DMS 273 treated with DMSO at 0.1 percent for 48 hours (cell line): ENCODE data around the gene NBPF6.
"Not testable (repeated sequence)": the region's sequence is repeated elsewhere in the genome, so short reads cannot be mapped to it uniquely, and the experiment has no call there.

ENCODE experiments used
- DNase-seq: peaks from one replicate; lab custom pipeline; 2025; lab: John Stamatoyannopoulos, UW

NBPF6 gene

DNA sequence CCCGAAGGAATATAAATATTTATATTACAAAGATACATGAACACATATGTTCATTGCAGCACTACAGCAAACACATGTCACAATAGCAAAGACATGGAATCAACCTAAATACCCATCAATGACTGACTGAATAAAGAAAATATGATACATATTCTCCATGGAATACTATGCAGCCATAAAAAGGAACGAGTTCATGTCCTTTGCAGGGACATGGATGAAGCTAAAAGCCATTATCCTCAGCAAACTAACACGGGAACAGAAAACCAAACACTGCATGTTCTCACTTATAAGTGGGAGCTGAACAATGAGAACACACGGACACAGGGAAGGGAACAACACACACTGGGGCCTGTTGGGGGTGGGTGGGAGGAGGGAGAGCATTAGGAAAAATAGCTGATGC lies 46.7 kb downstream of the NBPF6 start:
- not testable (repeated sequence) for DNase-seq

DNA sequence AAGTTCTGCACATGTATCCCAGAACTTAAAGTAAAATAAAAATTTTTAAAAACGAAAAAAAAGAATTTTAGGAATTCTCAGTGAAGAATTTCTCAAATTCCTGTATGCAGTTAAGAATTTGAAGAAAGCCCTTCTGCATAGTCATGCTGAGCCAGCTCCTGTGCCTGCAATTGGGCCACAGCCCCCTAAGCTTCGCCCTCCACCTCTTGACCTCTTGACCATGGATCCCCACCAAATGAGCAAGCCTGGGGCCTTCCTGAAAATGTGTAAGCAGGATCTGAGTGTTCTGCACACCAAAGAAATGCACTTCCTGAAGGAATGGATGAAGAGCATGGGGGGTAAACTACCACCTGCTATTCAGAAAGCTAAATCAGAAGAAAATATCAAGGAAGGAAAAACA lies 52.0 kb downstream of the NBPF6 start:
- DNase-seq = no peak

DNA sequence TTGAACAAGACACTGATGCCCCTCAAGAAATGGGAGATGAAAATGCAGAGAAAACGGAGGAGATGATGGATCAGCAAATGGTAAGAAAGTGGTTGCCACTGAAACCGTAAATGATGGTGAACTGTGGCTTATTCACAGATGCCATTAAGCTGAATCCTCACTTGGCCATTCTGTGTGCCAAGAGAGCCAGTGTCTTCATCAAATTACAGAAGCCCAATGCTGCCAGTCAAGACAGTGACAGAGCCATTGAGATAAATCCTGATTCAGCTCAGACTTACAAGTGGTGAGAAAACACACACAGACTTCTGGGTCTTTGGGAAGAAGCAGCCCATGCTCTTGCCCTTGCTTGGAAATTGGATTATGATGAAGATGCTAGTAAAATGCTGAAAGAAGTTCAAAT lies 52.5 kb downstream of the NBPF6 start:
- DNase-seq = no peak

DNA sequence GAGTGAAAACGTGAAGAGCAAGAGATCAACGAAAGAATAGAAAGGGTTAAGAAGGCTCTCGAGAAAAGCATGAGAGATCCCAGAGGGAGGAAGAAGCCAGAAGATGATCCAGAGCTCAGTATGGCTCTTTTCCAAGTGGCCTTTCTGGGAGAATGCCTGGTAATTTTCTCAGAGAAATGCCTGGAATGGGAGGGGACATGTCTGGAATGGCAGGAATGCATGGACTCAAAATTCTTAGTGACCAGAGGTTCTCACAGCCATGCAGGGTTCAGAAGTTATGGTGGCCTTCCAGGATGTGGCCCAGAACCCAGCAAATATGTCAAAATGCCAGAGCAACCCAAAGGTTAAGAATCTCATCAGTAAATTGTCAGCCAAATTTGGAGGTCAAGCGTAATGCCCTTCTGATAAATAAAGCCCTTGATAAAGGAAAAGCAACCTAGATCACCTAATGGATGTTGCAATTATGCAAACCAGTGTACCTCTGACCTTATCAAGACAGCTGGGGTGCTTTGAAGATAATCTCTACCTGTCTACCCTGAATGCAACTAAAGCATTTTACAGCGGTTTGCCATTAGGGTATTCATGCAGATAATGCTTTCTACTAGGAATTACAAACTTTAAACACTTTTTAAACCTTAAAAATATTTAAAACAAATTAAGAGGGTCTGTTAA lies 53.1 kb downstream of the NBPF6 start:
- DNase-seq = no peak

DNA sequence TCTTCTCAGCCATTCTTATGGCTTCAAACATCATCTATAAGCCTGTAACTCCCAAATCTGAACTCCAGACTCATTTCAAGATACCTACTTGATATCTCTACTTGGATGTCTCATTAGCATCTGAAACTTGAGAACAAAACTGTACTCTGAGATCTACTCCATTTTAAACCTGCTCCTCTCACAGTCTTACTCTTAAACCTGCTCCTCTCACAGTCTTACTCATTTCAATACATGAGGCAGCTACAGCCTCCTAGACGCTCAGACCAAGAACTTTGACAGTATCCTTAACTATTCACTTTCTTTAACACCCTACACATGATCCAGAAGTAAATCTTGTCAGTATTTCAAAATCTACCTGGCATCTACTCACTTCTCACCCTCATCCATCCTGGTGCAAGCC lies 54.3 kb downstream of the NBPF6 start:
- DNase-seq = no peak

DNA sequence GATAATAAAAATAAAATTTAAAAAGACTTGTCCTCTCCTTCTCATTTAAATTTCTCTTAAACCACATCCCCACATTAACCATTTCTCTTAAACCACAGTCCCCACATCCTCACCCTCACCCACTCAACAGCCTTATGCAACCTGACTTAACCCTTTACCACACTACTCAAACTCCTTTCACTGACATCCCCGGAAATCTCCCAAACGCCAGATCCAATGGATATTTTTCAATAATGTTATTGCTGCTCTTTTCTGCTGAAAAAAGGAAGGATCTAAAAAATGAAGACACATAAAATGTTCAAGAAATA lies 55.6 kb downstream of the NBPF6 start:
- DNase-seq = no peak

DNA sequence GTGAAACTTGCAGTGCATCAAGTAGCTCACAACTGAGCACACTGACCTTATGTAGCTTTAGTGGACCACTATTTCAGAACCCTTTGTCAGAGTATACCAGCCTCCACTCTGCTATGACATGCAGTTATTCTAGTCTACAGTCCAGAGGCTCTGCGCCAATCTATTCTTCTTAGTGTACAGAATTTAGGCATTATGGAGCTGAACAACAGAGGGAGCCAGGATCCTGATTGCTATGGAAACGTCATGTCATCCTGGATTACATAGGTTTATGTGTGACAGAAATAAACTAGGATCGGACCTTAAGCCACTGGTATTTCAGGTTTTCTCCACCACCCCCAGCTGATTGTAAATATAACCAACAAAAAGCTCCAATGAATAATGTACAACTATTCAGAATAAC lies 61.6 kb downstream of the NBPF6 start:
- DNase-seq = no peak

DNA sequence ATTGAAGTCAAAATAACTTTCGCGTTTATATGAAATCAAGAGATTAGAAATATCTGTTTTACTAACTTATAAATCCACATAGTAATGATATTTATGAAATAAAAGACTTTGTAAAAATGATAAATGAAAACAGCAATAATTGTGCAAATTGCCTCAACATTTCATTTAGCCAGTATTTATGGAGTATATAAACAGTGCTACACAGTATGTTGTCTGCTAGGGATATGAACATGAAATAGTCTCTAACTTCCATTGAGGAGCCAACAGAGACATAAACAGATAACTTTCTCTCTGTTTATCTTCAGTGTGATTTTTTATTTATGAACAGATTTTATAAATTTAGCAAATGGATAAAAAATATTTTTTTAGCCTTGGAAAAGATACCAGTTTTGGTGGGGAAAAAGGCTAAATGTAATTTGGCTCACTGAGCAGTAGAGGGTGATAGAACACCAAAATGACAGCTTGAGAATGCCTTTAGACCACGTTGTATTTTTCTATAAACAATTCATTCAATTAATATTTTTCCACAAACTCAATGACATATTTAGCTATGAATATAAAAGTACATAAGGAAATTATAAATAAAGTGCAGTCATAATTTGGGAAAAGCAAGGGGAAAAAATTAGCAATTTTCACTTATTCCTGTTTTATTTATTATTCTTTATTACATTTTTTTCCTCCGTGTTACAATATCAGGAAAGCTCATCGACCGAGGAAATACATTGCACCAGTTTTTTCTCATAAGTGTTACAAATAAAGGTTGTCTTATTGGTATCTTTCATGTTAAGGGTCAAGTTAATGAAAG lies 62.3 kb downstream of the NBPF6 start:
- no peak for DNase-seq

DNA sequence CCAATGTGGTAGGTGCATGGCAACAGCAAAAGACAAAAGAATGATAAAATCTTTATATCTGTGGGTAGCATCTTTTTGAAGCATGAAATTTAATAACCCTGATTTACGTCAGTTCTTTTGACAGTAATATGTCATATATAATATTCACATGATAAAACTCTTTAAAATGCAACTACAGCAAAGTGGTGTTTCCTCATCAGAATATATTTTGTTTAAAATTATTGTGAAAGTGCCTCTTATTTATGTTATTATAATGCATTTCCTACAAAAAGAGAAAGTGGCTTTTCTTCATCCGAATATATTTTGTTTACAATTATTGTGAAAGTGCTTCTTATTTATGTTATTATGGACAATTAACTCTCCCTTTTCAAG lies 62.9 kb downstream of the NBPF6 start:
- DNase-seq = no peak

DNA sequence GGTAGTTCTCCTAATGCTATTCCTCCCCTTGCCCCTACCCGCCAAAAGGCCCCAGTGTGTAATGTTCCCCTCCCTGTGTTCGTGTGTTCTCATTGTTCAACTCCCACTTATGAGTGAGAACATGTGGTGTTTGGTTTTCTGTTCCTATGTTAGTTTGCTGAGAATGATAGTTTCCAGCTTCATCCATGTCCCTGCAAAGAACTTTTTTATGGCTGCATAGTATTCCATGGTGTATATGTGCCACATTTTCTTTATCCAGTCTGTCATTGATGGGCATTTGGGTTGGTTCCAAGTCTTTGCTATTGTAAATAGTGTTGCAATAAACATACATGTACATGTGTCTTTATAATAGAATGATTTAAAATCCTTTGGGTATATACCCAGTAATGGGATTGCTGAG lies 63.8 kb downstream of the NBPF6 start:
- DNase-seq = not testable (repeated sequence)

DNA sequence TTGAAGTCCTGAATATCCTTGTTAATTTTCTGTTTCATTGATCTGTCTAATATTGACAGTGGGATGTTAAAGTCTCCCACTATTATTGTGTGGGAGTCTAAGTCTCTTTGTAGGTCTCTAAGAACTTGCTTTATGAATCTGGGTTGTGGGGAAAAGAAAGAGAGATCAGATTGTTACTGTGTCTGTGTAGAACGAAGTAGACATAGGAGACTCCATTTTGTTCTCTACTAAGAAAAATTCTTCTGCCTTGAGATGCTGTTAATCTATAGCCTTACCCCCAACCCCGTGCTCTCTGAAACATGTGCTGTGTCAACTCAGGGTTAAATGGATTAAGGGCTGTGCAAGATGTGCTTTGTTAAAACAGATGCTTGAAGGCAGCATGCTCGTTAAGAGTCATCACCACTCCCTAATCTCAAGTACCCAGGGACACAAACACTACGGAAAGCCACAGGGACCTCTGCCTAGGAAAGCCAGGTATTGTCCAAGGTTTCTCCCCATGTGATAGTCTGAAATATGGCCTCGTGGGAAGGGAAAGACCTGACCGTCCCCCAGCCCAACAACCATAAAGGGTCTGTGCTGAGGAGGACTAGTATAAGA lies 67.3 kb downstream of the NBPF6 start:
- DNase-seq = not testable (repeated sequence)
